Vagina (tissue), 2 donors: ENCODE measurements around the gene COL25A1. TPM values are rescaled to one million over a fixed set of nuclear protein-coding genes. Genes with fewer than 3 reads are reported as not detected.

Experiments
- DNase-seq, 2 donors: peaks; one replicate each; pipeline ENCODE4 v3.0.0-alpha.2; 2017; ENCODE audit errors: extremely low spot score in 2 of 2
- H3K27ac ChIP-seq: fragments of 200-600 bp; sonication (generic); one replicate; pipeline ENCODE4 v1.5.1; 2019
- H3K27me3 ChIP-seq: fragments of 200-600 bp; sonication (generic); one replicate; pipeline ENCODE4 v1.5.1; 2019
- H3K36me3 ChIP-seq, 2 donors: fragments of 200-600 bp; sonication (generic); one replicate each; pipeline ENCODE4 v1.5.1; 2017 to 2019
- H3K4me1 ChIP-seq: fragments of 200-600 bp; sonication (generic); one replicate; pipeline ENCODE4 v1.5.1; 2019
- H3K4me3 ChIP-seq, 2 donors: fragments of 200-600 bp; sonication (generic); 1 replicate in 1 of 2; 2 replicates in 1 of 2; pipeline ENCODE4 v1.5.1; 2016 to 2019
- H3K9me3 ChIP-seq: fragments of 200-600 bp; sonication (generic); one replicate; pipeline ENCODE4 v1.5.1; 2019
- CTCF ChIP-seq, 3 experiments: fragments of 450-650 bp in 2 of 3; fragments of 200-600 bp in 1 of 3; sonication (generic) in 1 of 3; IDR thresholded peaks; one replicate each; pipeline ENCODE4 v1.5.1; 2017 to 2019; ENCODE audit warnings: antibody characterized with exemption in 3 of 3, mild to moderate bottlenecking in 2 of 3, moderate library complexity in 2 of 3
- POLR2A ChIP-seq, 2 donors: fragments of 450-650 bp; IDR thresholded peaks; one replicate each; pipeline ENCODE4 v1.6.1; 2017; ENCODE audit warnings: antibody characterized with exemption in 2 of 2, mild to moderate bottlenecking in 2 of 2, moderate library complexity in 2 of 2
- POLR2AphosphoS5 ChIP-seq, 2 donors: sonication (generic); formaldehyde crosslinking; IDR thresholded peaks; one replicate each; pipeline ENCODE4 v1.9.0; 2017; ENCODE audit warnings: antibody characterized with exemption in 2 of 2, mild to moderate bottlenecking in 2 of 2, low read depth in 1 of 2; ENCODE audit not compliant: insufficient read depth in 1 of 2
- intact Hi-C: fragments of 100-400 bp; cut with DNase I; formaldehyde crosslinking; loops from one replicate; pipeline ENCODE4 v1.15.1; 2023
- total RNA-seq: library from RNA; depleted of rRNA; stranded (reverse); fragments of >200 nt; gene quantifications from one replicate; pipeline ENCODE4 v1.2.3, GENCODE V29; 2016

Gene COL25A1
- total RNA-seq, 1 donor from 2014 or later = 0.49 TPM

- H3K4me3 ChIP-seq = no peak overlapping the region
- H3K36me3 ChIP-seq = no peaks in the 10 kb centered on the region
- DNase-seq = no peak
- no peaks in the 10 kb centered on the region for H3K27me3 ChIP-seq
- no peaks in the 10 kb centered on the region for H3K9me3 ChIP-seq
- H3K27ac ChIP-seq = no peak overlapping the region
- no peaks in the 10 kb centered on the region for H3K4me1 ChIP-seq
- TF ChIP-seq CTCF (IDR thresholded peaks at IDR 0.05) (no peak), POLR2AphosphoS5 (IDR thresholded peaks at IDR 0.05; ENCODE audit: insufficient read depth in 1 of 2, low read depth in 1 of 2) (no peak), POLR2A (IDR thresholded peaks at IDR 0.05) (no peak)
- intact Hi-C loops = no loop called here
These were observed 168.2 kb downstream of the COL25A1 start for GRCh38 chr4:109134268-109134667.

DNA sequence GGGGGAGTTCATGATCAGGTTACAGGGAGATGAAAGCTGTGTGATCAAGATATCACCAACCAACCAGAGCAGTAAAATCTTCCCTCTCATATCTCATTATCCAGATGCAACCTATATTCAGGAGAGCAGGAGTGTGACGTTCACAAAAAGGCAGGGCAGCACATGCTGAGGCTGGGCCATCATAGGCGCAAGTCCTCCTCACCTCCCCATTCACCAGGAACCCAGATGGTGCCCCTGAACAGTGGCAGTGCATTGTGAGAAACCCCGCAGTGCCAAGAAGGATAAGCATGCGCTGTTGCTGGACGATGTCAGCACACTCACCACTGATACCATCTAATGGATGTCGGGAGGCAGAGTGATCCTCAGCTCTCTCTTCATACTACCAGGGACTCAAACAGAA lies 170.9 kb downstream of the COL25A1 start:
- Histone ChIP-seq H3K36me3 (no peaks in the 10 kb centered on the region), H3K27me3 (no peaks in the 10 kb centered on the region), H3K4me3 (no peak overlapping the region), H3K27ac (no peak overlapping the region), H3K4me1 (no peaks in the 10 kb centered on the region), H3K9me3 (no peaks in the 10 kb centered on the region)
- DNase-seq = no peak
- intact Hi-C loops = no loop called here
- TF ChIP-seq CTCF (IDR thresholded peaks at IDR 0.05) = no peak
- no peak for TF ChIP-seq POLR2AphosphoS5 (IDR thresholded peaks at IDR 0.05; ENCODE audit: insufficient read depth in 1 of 2, low read depth in 1 of 2)
- TF ChIP-seq POLR2A (IDR thresholded peaks at IDR 0.05) = no peak

- TF ChIP-seq POLR2AphosphoS5 (IDR thresholded peaks at IDR 0.05; ENCODE audit: insufficient read depth in 1 of 2, low read depth in 1 of 2) (no peak), CTCF (IDR thresholded peaks at IDR 0.05) (no peak), POLR2A (IDR thresholded peaks at IDR 0.05) (no peak)
- intact Hi-C loops = no loop called here
- no peaks in the 10 kb centered on the region for H3K4me1 ChIP-seq
- no peak overlapping the region for H3K27ac ChIP-seq
- no peak overlapping the region for H3K4me3 ChIP-seq
- no peaks in the 10 kb centered on the region for H3K27me3 ChIP-seq
- H3K36me3 ChIP-seq = no peaks in the 10 kb centered on the region
- no peaks in the 10 kb centered on the region for H3K9me3 ChIP-seq
- no peak for DNase-seq
These were observed 173.9 kb downstream of the COL25A1 start for GRCh38 chr4:109128589-109128988.

DNA sequence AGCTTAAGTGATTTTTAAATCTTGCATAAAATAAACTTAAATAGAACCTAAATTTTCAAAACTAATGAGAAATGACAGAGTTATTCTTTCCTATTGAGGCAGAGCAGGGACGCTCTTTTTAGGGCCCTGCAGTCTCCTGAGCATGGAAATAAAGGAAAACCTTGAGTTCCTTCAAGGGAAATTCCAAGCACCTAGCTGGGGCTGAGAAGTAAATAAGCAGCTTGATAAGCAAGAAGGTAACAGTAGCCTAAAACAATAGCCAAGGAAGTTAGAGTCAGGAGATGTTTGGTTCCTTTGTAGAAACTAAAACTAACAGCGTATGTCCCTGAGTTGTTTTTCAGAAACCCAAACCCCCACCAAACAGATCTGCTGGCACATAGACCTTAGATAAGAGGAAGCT lies 174.6 kb downstream of the COL25A1 start:
- intact Hi-C loops = no loop called here
- Histone ChIP-seq H3K27me3 (no peaks in the 10 kb centered on the region), H3K9me3 (no peaks in the 10 kb centered on the region), H3K4me1 (no peaks in the 10 kb centered on the region), H3K27ac (no peak overlapping the region), H3K36me3 (no peaks in the 10 kb centered on the region), H3K4me3 (no peak overlapping the region)
- no peak for DNase-seq
- TF ChIP-seq POLR2A (IDR thresholded peaks at IDR 0.05) (no peak), POLR2AphosphoS5 (IDR thresholded peaks at IDR 0.05; ENCODE audit: insufficient read depth in 1 of 2, low read depth in 1 of 2) (no peak), CTCF (IDR thresholded peaks at IDR 0.05) (no peak)

GRCh38 chr4:109126856-109127255 lies 175.6 kb downstream of the COL25A1 start:
- Histone ChIP-seq H3K9me3 (no peaks in the 10 kb centered on the region), H3K4me1 (no peaks in the 10 kb centered on the region), H3K36me3 (no peaks in the 10 kb centered on the region), H3K27ac (no peak overlapping the region), H3K27me3 (no peaks in the 10 kb centered on the region), H3K4me3 (no peak overlapping the region)
- intact Hi-C loops = no loop called here
- TF ChIP-seq CTCF (IDR thresholded peaks at IDR 0.05) = no peak
- TF ChIP-seq POLR2A (IDR thresholded peaks at IDR 0.05) = no peak
- no peak for TF ChIP-seq POLR2AphosphoS5 (IDR thresholded peaks at IDR 0.05; ENCODE audit: insufficient read depth in 1 of 2, low read depth in 1 of 2)
- no peak for DNase-seq
